Smooth muscle cell (in vitro differentiated cells): ENCODE measurements around the gene MAGEF1. TPM values are rescaled to one million over a fixed set of nuclear protein-coding genes. Genes with fewer than 3 reads are reported as not detected.
"Not testable (repeated sequence)": the region's sequence is repeated elsewhere in the genome, so short reads cannot be mapped to it uniquely, and the experiment has no call there.

Source experiments
- DNase-seq: peaks from one replicate; lab custom pipeline; 2025; ENCODE audit not compliant: unreplicated experiment; lab: John Stamatoyannopoulos, UW
- H2AFZ ChIP-seq: fragments of 200-600 bp; sonication (generic); 2 replicates; pipeline ENCODE4 v1.6.0; 2016; ENCODE audit warnings: antibody characterized with exemption, low read depth, mild to moderate bottlenecking
- H3F3A ChIP-seq: fragments of 200-600 bp; sonication (generic); 2 replicates; pipeline ENCODE4 v1.6.0; 2017; ENCODE audit warnings: antibody characterized with exemption, low read depth
- H3K27ac ChIP-seq: fragments of 200-600 bp; sonication (generic); 2 replicates; pipeline ENCODE4 v1.5.1; 2016; ENCODE audit warnings: low read depth, mild to moderate bottlenecking
- H3K27me3 ChIP-seq: fragments of 200-600 bp; sonication (generic); 2 replicates; pipeline ENCODE4 v1.6.1; 2016; ENCODE audit warnings: low read depth, mild to moderate bottlenecking
- H3K36me3 ChIP-seq: fragments of 200-600 bp; sonication (generic); 2 replicates; pipeline ENCODE4 v1.5.1; 2016; ENCODE audit warnings: low read depth
- H3K4me1 ChIP-seq: fragments of 200-600 bp; sonication (generic); 2 replicates; pipeline ENCODE4 v1.5.1; 2016; ENCODE audit warnings: low read depth
- H3K4me2 ChIP-seq: fragments of 200-600 bp; sonication (generic); 2 replicates; pipeline ENCODE4 v1.6.0; 2016; ENCODE audit warnings: mild to moderate bottlenecking
- H3K4me3 ChIP-seq: fragments of 200-600 bp; sonication (generic); 2 replicates; pipeline ENCODE4 v1.5.1; 2016; ENCODE audit warnings: mild to moderate bottlenecking
- H3K79me2 ChIP-seq: fragments of 200-600 bp; sonication (generic); 2 replicates; pipeline ENCODE4 v1.6.0; 2016; ENCODE audit warnings: low read depth, mild to moderate bottlenecking
- H3K9ac ChIP-seq: fragments of 200-600 bp; sonication (generic); 2 replicates; pipeline ENCODE4 v1.6.0; 2016; ENCODE audit warnings: low read depth
- H3K9me3 ChIP-seq: fragments of 200-600 bp; sonication (generic); replicated peaks from 2 replicates; pipeline ENCODE4 v1.5.1; 2016; ENCODE audit warnings: low read depth
- H4K20me1 ChIP-seq: fragments of 200-600 bp; sonication (generic); 2 replicates; pipeline ENCODE4 v1.6.0; 2016; ENCODE audit warnings: low read depth
- CTCF ChIP-seq: fragments of 200-600 bp; sonication (generic); IDR thresholded peaks from 2 replicates; pipeline ENCODE4 v1.5.1; 2017; ENCODE audit warnings: borderline replicate concordance, mild to moderate bottlenecking, antibody characterized with exemption; ENCODE audit not compliant: insufficient read depth, poor library complexity, severe bottlenecking
- WGBS: methylation state at CpG from one replicate; pipeline ENCODE4 v1.1.7; 2016; ENCODE audit warnings: low lambda C conversion rate; 5-methylcytosine and 5-hydroxymethylcytosine counted together
- polyA plus RNA-seq: library from polyadenylated mRNA; unstranded; fragments of >200 nt; fragmentation: Nextera tagmentation; extraction: Ambion mirVana; gene quantifications from 2 replicates; pipeline ENCODE4 v1.2.1, GENCODE V29; 2016
- total RNA-seq: library from RNA; depleted of rRNA; stranded (reverse); fragments of >200 nt; gene quantifications from 2 replicates; pipeline ENCODE4 v1.2.3, GENCODE V29; 2014

MAGEF1 gene
- total and polyA plus RNA-seq, 2 experiments from 2014 or later: 37.0 to 52.7 TPM

- Histone ChIP-seq H3K36me3 (no peaks in the 10 kb centered on the region), H3K4me2 (no peak overlapping the region), H3K9me3 (no peaks in the 10 kb centered on the region), H3K27me3 (no peaks in the 10 kb centered on the region), H3K4me1 (peaks cover 1% of the 10 kb centered on the region), H3K79me2 (no peaks in the 10 kb centered on the region), H3K9ac (no peak overlapping the region), H2AFZ (no peak overlapping the region), H3F3A (peaks cover 1% of the 10 kb centered on the region), H4K20me1 (no peaks in the 10 kb centered on the region), H3K4me3 (no peak overlapping the region), H3K27ac (no peak overlapping the region)
- 91% methylated on average over 11 of the region's 11 CpGs for WGBS
- no peak for DNase-seq
- TF ChIP-seq CTCF: no peak
Observed at GRCh38 chr3:184731786-184732537, 20.1 kb upstream of the MAGEF1 start.

GRCh38 chr3:184730924-184731323 is 19.1 kb upstream of the MAGEF1 start:
- no peaks in the 10 kb centered on the region for H3K27me3 ChIP-seq
- no peaks in the 10 kb centered on the region for H3K9me3 ChIP-seq
- no peaks in the 10 kb centered on the region for H3F3A ChIP-seq
- H3K4me1 ChIP-seq: no peaks in the 10 kb centered on the region
- DNase-seq: no peak
- H3K9ac ChIP-seq: no peak overlapping the region
- H3K36me3 ChIP-seq: no peaks in the 10 kb centered on the region
- H3K27ac ChIP-seq: no peak overlapping the region
- no peak overlapping the region for H2AFZ ChIP-seq
- no peak overlapping the region for H3K4me2 ChIP-seq
- no peak for TF ChIP-seq CTCF
- no peak overlapping the region for H3K4me3 ChIP-seq
- H4K20me1 ChIP-seq: no peaks in the 10 kb centered on the region
- WGBS: 97% methylated on average over 2 of the region's 2 CpGs
- no peaks in the 10 kb centered on the region for H3K79me2 ChIP-seq

- not testable (repeated sequence) for DNase-seq
Observed at GRCh38 chr3:184729154-184729553, 17.3 kb upstream of the MAGEF1 start.

GRCh38 chr3:184728010-184728527 is 16.2 kb upstream of the MAGEF1 start:
- H3K27me3 ChIP-seq: no peaks in the 10 kb centered on the region
- H3K4me1 ChIP-seq: no peaks in the 10 kb centered on the region
- TF ChIP-seq CTCF: no peak
- H3K4me2 ChIP-seq: no peak overlapping the region
- no peaks in the 10 kb centered on the region for H3K9me3 ChIP-seq
- H3K4me3 ChIP-seq: no peak overlapping the region
- no peak overlapping the region for H3K9ac ChIP-seq
- H3K27ac ChIP-seq: no peak overlapping the region
- no peak overlapping the region for H2AFZ ChIP-seq
- no peaks in the 10 kb centered on the region for H3K79me2 ChIP-seq
- no peak for DNase-seq
- no peaks in the 10 kb centered on the region for H3F3A ChIP-seq
- no peaks in the 10 kb centered on the region for H4K20me1 ChIP-seq
- no peaks in the 10 kb centered on the region for H3K36me3 ChIP-seq
- WGBS: 91% methylated on average over 6 of the region's 6 CpGs

More at GRCh38 chr3:184729154-184729553, 17.3 kb upstream of the MAGEF1 start:
- not testable (repeated sequence) for H3K9ac ChIP-seq, H3K27ac ChIP-seq, H3K4me3 ChIP-seq, H3K79me2 ChIP-seq, H3F3A ChIP-seq, H3K36me3 ChIP-seq, H3K27me3 ChIP-seq, H3K9me3 ChIP-seq, H4K20me1 ChIP-seq, H3K4me1 ChIP-seq, H2AFZ ChIP-seq, H3K4me2 ChIP-seq
- WGBS: 96% methylated on average over 13 of the region's 14 CpGs
